AG09309 (cell line): ENCODE measurements around the gene TRABD.

Source experiments
- DNase-seq: peaks from one replicate; pipeline ENCODE4 v3.0.0-alpha.2; 2010; ENCODE audit warnings: low read depth
- H3K4me3 ChIP-seq: 2 replicates; pipeline ENCODE4 v1.5.1; 2011; ENCODE audit warnings: mild to moderate bottlenecking, low read depth, low read length, moderate library complexity; ENCODE audit not compliant: control insufficient read depth
- TF ChIP-seq, protein P1 (sequence below): IDR thresholded peaks from 2 replicates; pipeline ENCODE4 v1.5.1; 2011; ENCODE audit warnings: mild to moderate bottlenecking, low read depth, low read length, inconsistent platforms; ENCODE audit not compliant: insufficient read depth, control insufficient read depth; ENCODE audit errors: missing control alignments

Gene TRABD

DNA sequence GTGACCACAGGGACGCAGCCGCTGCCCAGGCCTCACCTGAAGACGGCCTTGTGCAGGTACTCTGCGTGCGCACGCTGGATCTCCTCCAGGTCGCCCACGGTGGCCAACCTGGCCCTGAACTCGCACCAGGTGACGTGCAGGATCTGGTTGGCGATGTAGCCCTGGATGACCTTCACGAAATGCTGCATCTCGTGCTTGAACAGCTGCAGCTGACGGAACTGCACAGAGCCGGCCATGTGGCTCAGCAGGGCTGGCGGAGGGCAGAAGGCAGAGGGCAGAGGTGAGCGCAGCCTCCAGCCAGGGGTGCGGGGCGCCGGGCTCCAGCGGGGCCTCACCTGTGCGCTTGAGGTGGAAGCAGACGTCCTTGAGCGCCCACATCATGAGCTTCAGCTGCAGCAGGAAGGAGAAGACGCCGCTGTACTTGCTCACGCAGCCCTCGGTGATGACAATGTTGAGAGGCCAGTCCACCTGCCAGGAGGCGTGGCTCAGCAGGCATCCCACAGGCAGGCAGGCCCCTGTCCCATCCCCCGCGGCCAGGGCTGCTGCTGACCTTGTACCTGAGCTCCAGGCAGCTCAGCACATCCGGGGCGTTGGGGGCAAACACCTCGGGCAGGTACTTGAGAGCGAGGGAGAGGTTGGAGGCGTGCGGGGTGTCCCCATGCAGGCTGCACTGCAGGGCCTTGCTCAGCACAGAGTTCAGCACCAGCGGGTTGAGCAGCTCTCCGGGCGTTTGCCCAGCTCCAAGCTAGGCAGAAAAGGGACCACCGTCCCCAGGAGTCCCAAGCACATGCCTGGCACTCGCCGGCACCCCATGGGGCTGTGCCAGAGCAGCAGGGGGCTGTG lies 32.7 kb downstream of the TRABD start:
- TF ChIP-seq, protein P1, sequence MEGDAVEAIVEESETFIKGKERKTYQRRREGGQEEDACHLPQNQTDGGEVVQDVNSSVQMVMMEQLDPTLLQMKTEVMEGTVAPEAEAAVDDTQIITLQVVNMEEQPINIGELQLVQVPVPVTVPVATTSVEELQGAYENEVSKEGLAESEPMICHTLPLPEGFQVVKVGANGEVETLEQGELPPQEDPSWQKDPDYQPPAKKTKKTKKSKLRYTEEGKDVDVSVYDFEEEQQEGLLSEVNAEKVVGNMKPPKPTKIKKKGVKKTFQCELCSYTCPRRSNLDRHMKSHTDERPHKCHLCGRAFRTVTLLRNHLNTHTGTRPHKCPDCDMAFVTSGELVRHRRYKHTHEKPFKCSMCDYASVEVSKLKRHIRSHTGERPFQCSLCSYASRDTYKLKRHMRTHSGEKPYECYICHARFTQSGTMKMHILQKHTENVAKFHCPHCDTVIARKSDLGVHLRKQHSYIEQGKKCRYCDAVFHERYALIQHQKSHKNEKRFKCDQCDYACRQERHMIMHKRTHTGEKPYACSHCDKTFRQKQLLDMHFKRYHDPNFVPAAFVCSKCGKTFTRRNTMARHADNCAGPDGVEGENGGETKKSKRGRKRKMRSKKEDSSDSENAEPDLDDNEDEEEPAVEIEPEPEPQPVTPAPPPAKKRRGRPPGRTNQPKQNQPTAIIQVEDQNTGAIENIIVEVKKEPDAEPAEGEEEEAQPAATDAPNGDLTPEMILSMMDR, result no peak
- no peak overlapping the region for H3K4me3 ChIP-seq
- DNase-seq, result no peak

DNA sequence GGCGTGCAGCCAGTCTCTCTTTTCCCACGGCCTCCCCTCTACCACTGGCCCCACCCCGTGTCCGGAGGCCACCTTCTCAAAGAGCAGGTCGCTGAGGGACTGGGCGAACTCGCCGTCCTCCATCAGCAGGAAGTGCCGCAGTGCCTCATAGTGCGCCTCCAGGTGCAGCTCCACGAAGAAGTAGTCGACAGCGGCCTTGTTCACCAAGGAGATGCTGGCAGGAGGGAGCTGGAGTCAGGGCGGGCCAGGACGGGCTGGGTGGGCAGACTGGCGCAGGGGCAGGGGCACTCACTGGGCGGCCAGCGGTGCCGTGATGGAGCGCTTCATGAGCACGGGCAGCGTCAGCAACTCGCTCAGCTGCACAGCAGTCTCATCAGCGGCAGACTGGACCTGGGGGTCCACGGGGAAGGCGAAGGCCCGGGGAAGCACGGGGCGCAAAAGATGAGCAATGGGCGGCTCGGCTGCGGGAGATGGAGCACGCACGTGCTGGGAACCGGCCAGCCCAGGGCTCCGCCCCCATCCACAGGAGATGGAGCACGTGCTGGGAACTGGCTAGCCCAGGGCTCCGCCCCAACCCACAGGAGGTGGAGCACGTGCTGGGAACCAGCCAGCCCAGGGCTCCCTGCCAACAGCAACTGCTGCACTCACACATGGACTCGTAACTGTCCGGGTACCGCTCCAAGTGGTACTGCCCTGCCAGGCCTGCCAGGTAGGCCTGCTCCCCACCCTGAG lies 33.4 kb downstream of the TRABD start:
- TF ChIP-seq, protein P1, result no peak

DNA sequence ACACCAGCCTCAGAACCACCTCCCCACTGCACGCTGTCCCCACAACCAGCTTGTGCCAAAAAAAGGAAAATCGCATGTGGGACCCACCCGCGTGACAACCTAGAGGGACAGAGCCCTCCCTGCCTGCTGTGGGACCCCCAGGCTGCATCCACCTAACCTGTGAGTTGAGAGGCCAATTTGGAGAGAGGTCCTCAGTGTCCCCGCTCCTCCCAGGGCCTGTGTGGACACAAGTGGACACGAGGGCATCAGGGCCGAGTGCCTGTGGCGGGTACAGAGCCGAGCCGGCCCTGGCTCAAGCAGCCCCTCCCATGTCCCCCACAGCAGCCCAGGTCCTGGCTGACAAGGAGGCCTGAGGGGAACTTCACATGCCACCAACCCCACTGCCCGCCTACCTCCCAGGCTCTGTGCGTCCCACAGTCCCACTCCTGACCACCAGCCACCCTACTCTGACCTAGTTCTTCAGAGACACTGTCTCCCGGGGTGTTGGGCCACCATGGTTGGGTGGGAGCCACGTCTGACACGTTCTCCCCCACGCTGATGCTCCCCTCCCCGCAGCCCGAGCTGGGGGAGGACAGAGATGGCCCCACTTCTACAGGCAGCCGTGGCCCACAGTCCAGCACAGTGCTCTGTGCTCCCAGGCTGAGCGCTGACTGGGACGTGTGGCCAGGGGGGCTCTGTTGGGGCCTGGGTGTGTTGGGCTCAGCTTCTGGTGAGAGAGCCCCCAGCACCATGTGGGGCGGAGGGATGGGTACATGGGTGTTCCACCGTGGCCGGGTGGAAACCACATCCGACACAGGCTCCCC lies 34.3 kb downstream of the TRABD start:
- TF ChIP-seq, protein P1, result no peak
- no peak for DNase-seq
- H3K4me3 ChIP-seq, result no peak overlapping the region

More for the DNA sequence above, 33.4 kb downstream of the TRABD start:
- H3K4me3 ChIP-seq, result no peak overlapping the region
- no peak for DNase-seq

DNA sequence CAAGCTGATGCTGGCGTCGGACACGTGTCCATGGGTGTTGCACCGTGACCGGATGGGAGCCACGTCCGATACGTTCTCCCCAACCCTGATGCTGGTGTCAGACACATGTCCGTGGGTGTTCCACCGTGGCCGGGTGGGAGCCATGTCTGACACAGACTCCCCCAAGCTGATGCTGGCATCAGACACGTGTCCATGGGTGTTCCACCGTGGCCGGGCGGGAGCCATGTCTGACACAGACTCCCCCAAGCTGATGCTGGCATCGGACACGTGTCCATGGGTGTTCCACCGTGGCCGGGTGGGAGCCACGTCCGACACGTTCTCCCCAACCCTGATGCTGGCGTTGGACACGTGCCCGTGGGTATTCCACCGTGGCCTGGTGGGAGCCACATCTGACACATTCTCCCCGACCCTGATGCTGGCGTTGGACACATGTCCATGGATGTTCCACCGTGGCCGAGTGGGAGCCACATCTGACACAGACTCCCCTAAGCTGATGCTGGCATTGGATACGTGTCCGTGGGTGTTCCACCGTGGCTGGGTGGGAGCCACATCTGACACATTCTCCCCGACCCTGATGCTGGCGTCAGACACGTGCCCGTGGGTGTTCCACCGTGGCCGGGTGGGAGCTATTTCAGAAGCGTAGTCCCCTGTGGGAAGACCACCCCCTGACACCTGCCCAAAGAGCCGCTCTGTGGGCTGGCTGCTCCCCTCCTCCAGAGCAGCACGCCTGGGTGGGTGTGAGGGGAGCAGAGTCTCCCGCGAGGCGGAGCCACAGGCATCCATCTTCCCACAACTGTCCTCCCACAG lies 35.1 kb downstream of the TRABD start:
- H3K4me3 ChIP-seq, result no peak overlapping the region
- TF ChIP-seq, protein P1, result no peak
- DNase-seq, result no peak

DNA sequence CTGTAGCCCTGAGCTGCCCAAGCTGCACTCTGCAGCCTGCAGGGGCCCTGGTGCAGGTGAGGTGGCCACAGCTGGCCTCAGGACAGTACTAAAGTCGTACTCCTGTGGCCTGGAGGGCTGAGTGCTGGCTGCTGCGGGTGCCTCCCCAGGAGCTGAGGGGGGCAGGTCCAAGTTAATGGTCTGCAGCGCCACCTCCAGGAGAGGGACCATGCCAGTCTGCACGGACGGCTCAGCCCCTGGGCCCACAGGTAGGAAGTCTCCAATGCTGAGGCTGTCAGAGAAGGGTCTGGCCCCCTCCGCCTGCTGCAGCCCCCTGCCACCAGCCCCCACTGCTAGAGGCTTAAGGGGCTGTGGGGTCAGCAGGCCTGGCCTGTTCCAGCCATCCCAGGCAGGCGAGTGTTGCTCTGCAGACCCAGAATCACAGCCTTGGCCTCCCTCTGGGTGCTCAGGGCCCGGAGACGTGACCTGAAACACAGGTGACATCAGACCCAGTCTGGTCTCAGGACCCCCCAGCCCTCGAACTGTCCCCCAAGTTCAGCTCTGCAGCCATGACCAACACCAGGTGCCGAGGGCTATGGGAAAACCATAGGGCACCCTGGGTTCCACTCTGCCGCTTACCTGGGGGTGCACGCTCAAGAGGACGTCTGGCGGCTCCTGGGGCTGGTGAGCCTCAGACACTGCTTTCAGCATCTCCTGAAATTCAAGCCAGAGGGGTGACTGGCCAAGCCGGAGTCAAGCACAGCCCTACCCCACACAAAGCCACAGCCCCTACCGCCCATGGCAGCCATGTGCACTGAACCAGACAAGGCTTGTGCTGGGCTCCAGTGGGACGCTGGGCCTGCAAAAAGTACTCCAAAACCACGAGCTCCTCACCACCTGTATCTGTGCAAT lies 35.9 kb downstream of the TRABD start:
- TF ChIP-seq, protein P1, result no peak
- no peak for DNase-seq
- no peak overlapping the region for H3K4me3 ChIP-seq
